Ishikawa (cell line): Measurements from ENCODE around the gene LYSMD2.
A peak's percentile ranks its signal among the peaks of the same experiment; 100 is the strongest.

Source experiments
- CEBPB ChIP-seq: IDR thresholded peaks from 2 replicates; pipeline ENCODE4 v1.6.1; 2012
- CREB1 ChIP-seq: IDR thresholded peaks from 2 replicates; pipeline ENCODE4 v1.6.1; 2012; ENCODE audit warnings: low read depth
- EGR1 ChIP-seq: IDR thresholded peaks from 2 replicates; pipeline ENCODE4 v1.6.1; 2012
- EP300 ChIP-seq: IDR thresholded peaks from 2 replicates; pipeline ENCODE4 v1.6.1; 2012; ENCODE audit warnings: borderline replicate concordance
- FOXM1 ChIP-seq: IDR thresholded peaks from 2 replicates; pipeline ENCODE4 v1.6.1; 2012; ENCODE audit warnings: low read depth, borderline replicate concordance
- MAX ChIP-seq: IDR thresholded peaks from 2 replicates; pipeline ENCODE4 v1.6.1; 2012
- NFIC ChIP-seq: IDR thresholded peaks from 2 replicates; pipeline ENCODE4 v1.6.1; 2012
- RAD21 ChIP-seq: IDR thresholded peaks from 2 replicates; pipeline ENCODE4 v1.6.1; 2012; ENCODE audit warnings: low read depth
- REST ChIP-seq: IDR thresholded peaks from 2 replicates; pipeline ENCODE4 v1.6.1; 2012; ENCODE audit warnings: low read depth, mild to moderate bottlenecking
- TAF1 ChIP-seq: IDR thresholded peaks from 2 replicates; pipeline ENCODE4 v1.6.1; 2012; ENCODE audit warnings: low read depth, mild to moderate bottlenecking
- TCF12 ChIP-seq: IDR thresholded peaks from 2 replicates; pipeline ENCODE4 v1.6.1; 2012; ENCODE audit warnings: low read depth
- TEAD4 ChIP-seq: IDR thresholded peaks from 2 replicates; pipeline ENCODE4 v1.6.1; 2012
- USF1 ChIP-seq: IDR thresholded peaks from 2 replicates; pipeline ENCODE4 v1.6.1; 2012
- YY1 ChIP-seq: IDR thresholded peaks from 2 replicates; pipeline ENCODE4 v1.6.1; 2012; ENCODE audit warnings: low read depth
- ZBTB7A ChIP-seq: IDR thresholded peaks from 2 replicates; pipeline ENCODE4 v1.6.1; 2012; ENCODE audit warnings: low read depth

LYSMD2 gene

GRCh38 chr15:51739061-51739712, 1.7 kb upstream of the LYSMD2 start:
- TF ChIP-seq USF1 (no peak), EP300 (no peak), FOXM1 (no peak)

GRCh38 chr15:51738553-51738952, 1.1 kb upstream of the LYSMD2 start:
- TF ChIP-seq TCF12 (no peak), REST (peak; percentile 73)

- TF ChIP-seq FOXM1 (no peak), USF1 (peak; percentile 12; the same call in 1 of the 2 replicates), TEAD4 (no peak), CREB1 (no peak), REST (no peak), MAX (peak; percentile 94), ZBTB7A (0 out of 2 replicates have a peak, but pooled peaks have one; percentile 15)
Measured at GRCh38 chr15:51736751-51737521, 519 bp downstream of the LYSMD2 start.

- TF ChIP-seq TCF12, result no peak
- TF ChIP-seq TAF1, result no peak
- TF ChIP-seq RAD21, result no peak
- TF ChIP-seq TEAD4, result no peak
- no peak for TF ChIP-seq NFIC
- no peak for TF ChIP-seq EP300
- TF ChIP-seq MAX, result no peak
- TF ChIP-seq ZBTB7A, result no peak
- TF ChIP-seq CEBPB, result no peak
Measured at GRCh38 chr15:51736069-51736468, 1.4 kb downstream of the LYSMD2 start.

- TF ChIP-seq NFIC (no peak), CEBPB (no peak), RAD21 (no peak), CREB1 (no peak), TAF1 (no peak), EP300 (no peak), MAX (no peak), REST (no peak), TEAD4 (no peak), YY1 (no peak), EGR1 (no peak), USF1 (no peak), FOXM1 (no peak), TCF12 (no peak)
Measured at GRCh38 chr15:51735228-51736010, 2.0 kb downstream of the LYSMD2 start.
